MM.1S (cell line): ENCODE measurements around the gene IQGAP2.

ENCODE experiments used
- DNase-seq: peaks from one replicate; pipeline ENCODE4 v3.0.0-alpha.2; 2015
- H2AFZ ChIP-seq: fragments of 300-600 bp; sonication (generic); 2 replicates; pipeline ENCODE4 v1.6.0; 2016; ENCODE audit warnings: antibody characterized with exemption, low read length
- H3F3A ChIP-seq: fragments of 300-600 bp; sonication (generic); 2 replicates; pipeline ENCODE4 v1.6.1; 2016; ENCODE audit warnings: mild to moderate bottlenecking, antibody characterized with exemption, low read length, moderate library complexity, mixed read lengths; ENCODE audit not compliant: insufficient read depth
- H3K27ac ChIP-seq: fragments of 300-600 bp; sonication (generic); 2 replicates; pipeline ENCODE4 v1.5.1; 2016; ENCODE audit warnings: mild to moderate bottlenecking, low read length
- H3K27me3 ChIP-seq: fragments of 300-600 bp; sonication (generic); replicated peaks from 2 replicates; pipeline ENCODE4 v1.6.0; 2016; ENCODE audit warnings: low read length; ENCODE audit not compliant: insufficient read depth
- H3K36me3 ChIP-seq: fragments of 300-600 bp; sonication (generic); replicated peaks from 2 replicates; pipeline ENCODE4 v1.6.1; 2016; ENCODE audit warnings: mild to moderate bottlenecking, low read length, mixed read lengths; ENCODE audit not compliant: insufficient read depth
- H3K4me1 ChIP-seq: fragments of 300-600 bp; sonication (generic); 2 replicates; pipeline ENCODE4 v1.6.1; 2016; ENCODE audit warnings: low read length, mixed read lengths
- H3K4me2 ChIP-seq: fragments of 300-600 bp; sonication (generic); 2 replicates; pipeline ENCODE4 v1.6.0; 2016; ENCODE audit warnings: low read depth, low read length
- H3K4me3 ChIP-seq: fragments of 300-600 bp; sonication (generic); 2 replicates; pipeline ENCODE4 v1.5.1; 2016; ENCODE audit warnings: low read length, mixed read lengths
- H3K79me2 ChIP-seq: fragments of 300-600 bp; sonication (generic); 2 replicates; pipeline ENCODE4 v1.6.1; 2016; ENCODE audit warnings: mixed run types, low read length, mixed read lengths
- H3K9ac ChIP-seq: fragments of 300-600 bp; sonication (generic); 2 replicates; pipeline ENCODE4 v1.6.1; 2016; ENCODE audit warnings: low read length, mixed read lengths
- H3K9me2 ChIP-seq: fragments of 300-600 bp; sonication (generic); replicated peaks from 2 replicates; pipeline ENCODE4 v1.6.1; 2016; ENCODE audit warnings: mild to moderate bottlenecking, low read length, mixed read lengths; ENCODE audit not compliant: insufficient read depth
- H3K9me3 ChIP-seq: fragments of 300-600 bp; sonication (generic); replicated peaks from 2 replicates; pipeline ENCODE4 v1.6.1; 2016; ENCODE audit warnings: mild to moderate bottlenecking, low read length, mixed read lengths; ENCODE audit not compliant: insufficient read depth
- H4K20me1 ChIP-seq: fragments of 300-600 bp; sonication (generic); 2 replicates; pipeline ENCODE4 v1.6.1; 2016; ENCODE audit warnings: mild to moderate bottlenecking, low read length, moderate library complexity, mixed read lengths; ENCODE audit not compliant: insufficient read depth
- EZH2 ChIP-seq: fragments of 300-600 bp; sonication (generic); optimal IDR thresholded peaks from 2 replicates; pipeline ENCODE3; 2017; ENCODE audit warnings: low read depth, mild to moderate bottlenecking, antibody characterized with exemption, low read length, mixed read lengths
- EZH2phosphoT487 ChIP-seq: fragments of 300-600 bp; sonication (generic); IDR thresholded peaks from 2 replicates; pipeline ENCODE4 v1.6.1; 2018; ENCODE audit warnings: antibody characterized with exemption, low read length
- TF ChIP-seq, protein P1 (sequence below): fragments of 300-600 bp; sonication (generic); IDR thresholded peaks from 2 replicates; pipeline ENCODE4 v1.5.1; 2016; ENCODE audit warnings: antibody characterized with exemption, low read length, mixed read lengths

The IQGAP2 gene

DNA sequence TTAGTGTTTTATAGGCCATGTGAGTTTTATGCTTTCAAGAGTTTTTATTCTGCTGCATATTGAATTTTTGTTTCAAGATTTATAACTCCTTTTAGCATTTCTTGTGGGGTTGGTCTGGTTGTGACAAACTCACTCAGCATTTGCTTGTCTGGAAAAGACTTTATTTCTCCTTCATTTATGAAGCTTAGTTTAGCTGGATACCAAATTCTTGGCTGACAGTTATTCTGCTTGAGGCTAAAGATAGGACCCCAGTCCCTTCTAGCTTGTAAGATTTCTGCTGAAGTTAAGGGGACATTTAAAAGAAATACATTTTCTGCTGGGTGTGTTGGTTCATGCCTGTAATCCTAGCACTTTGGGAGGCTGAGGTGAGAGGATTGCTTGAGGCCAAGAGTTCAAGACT, 36.8 kb downstream of the IQGAP2 start:
- no peak overlapping the region for H2AFZ ChIP-seq
- no peak overlapping the region for H3K9ac ChIP-seq
- no peaks in the 10 kb centered on the region for H3K4me1 ChIP-seq
- no peaks in the 10 kb centered on the region for H3K27me3 ChIP-seq
- H3K9me3 ChIP-seq, result no peaks in the 10 kb centered on the region
- TF ChIP-seq EZH2phosphoT487, result no peak
- TF ChIP-seq, protein P1, sequence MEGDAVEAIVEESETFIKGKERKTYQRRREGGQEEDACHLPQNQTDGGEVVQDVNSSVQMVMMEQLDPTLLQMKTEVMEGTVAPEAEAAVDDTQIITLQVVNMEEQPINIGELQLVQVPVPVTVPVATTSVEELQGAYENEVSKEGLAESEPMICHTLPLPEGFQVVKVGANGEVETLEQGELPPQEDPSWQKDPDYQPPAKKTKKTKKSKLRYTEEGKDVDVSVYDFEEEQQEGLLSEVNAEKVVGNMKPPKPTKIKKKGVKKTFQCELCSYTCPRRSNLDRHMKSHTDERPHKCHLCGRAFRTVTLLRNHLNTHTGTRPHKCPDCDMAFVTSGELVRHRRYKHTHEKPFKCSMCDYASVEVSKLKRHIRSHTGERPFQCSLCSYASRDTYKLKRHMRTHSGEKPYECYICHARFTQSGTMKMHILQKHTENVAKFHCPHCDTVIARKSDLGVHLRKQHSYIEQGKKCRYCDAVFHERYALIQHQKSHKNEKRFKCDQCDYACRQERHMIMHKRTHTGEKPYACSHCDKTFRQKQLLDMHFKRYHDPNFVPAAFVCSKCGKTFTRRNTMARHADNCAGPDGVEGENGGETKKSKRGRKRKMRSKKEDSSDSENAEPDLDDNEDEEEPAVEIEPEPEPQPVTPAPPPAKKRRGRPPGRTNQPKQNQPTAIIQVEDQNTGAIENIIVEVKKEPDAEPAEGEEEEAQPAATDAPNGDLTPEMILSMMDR, result no peak
- TF ChIP-seq EZH2, result no peak
- no peak overlapping the region for H3K4me2 ChIP-seq
- H3K9me2 ChIP-seq, result no peaks in the 10 kb centered on the region
- H3K27ac ChIP-seq, result no peak overlapping the region
- 0 out of 2 replicates have a peak, but pooled peaks cover 4% of the 10 kb centered on the region for H3K36me3 ChIP-seq
- H4K20me1 ChIP-seq, result no peaks in the 10 kb centered on the region
- no peaks in the 10 kb centered on the region for H3F3A ChIP-seq
- no peak for DNase-seq
- H3K4me3 ChIP-seq, result no peak overlapping the region
- peaks cover 73% of the 10 kb centered on the region for H3K79me2 ChIP-seq

DNA sequence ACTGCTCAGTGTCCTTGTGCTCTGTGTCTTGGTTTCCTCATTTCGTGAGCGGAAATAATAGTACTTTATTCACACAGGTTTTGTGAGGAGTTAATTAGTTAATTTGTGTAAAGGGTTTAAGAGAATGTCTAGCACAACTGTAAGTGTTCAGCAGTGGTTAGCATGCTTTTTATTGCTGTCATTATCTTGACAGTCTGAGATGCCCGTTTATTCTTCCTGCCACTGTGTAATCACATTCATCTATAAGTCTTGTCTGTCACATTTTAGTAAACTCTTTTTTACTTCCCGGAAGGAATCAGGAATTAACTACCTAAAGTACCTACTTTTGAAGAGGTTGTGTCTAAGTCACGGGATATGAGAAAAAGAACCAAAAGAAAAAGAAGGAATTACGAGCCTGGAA, 38.0 kb downstream of the IQGAP2 start:
- no peaks in the 10 kb centered on the region for H3K27me3 ChIP-seq
- no peak overlapping the region for H3K9ac ChIP-seq
- no peaks in the 10 kb centered on the region for H3K9me2 ChIP-seq
- peaks cover 71% of the 10 kb centered on the region for H3K79me2 ChIP-seq
- H3K9me3 ChIP-seq, result no peaks in the 10 kb centered on the region
- no peaks in the 10 kb centered on the region for H3F3A ChIP-seq
- no peak overlapping the region for H3K27ac ChIP-seq
- 0 out of 2 replicates have a peak, but pooled peaks cover 8% of the 10 kb centered on the region for H3K36me3 ChIP-seq
- H3K4me1 ChIP-seq, result no peaks in the 10 kb centered on the region
- no peak for TF ChIP-seq EZH2phosphoT487
- no peak overlapping the region for H2AFZ ChIP-seq
- no peaks in the 10 kb centered on the region for H4K20me1 ChIP-seq
- no peak overlapping the region for H3K4me3 ChIP-seq
- no peak overlapping the region for H3K4me2 ChIP-seq
- DNase-seq, result no peak

DNA sequence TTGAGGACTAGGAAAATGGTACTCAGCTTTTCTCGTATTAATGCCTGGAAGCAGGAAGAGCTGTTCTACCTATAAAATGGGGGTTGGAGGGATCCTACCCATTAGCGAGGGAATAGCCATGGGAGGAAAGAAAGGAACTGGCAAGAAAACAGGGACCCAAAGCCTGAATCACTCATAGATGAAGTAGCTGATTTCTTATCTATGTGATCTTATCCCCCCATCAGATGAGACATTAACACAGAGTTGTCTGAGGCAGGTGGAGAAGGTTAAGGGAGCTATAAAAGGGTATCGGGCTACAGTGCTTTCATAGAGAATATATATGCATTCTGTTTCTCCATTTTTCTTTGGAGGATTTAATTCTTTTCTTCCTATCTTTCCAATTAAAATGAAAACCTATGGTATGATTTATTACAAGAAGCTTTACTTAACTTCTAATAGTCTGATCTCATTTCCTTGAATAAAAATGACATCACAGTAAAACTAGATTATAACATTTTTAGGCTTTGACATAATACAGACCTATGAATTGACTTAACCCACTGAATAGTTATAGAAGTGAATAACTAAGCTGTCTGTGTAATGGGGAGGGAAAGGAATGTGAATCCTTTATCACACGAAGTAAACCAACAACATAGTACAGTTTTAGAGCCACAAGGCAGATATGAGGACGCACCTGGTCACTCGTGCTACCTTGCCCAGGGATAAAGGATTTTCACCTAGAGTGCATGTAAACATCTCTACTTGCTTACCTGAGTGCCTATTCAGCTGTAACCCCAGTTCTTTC, 39.0 kb downstream of the IQGAP2 start:
- H3K79me2 ChIP-seq, result peaks cover 72% of the 10 kb centered on the region
- no peaks in the 10 kb centered on the region for H3K4me1 ChIP-seq
- H3K4me3 ChIP-seq, result no peak overlapping the region
- H3K4me2 ChIP-seq, result no peak overlapping the region
- no peaks in the 10 kb centered on the region for H3F3A ChIP-seq
- TF ChIP-seq EZH2 (no peak), EZH2phosphoT487 (no peak)
- TF ChIP-seq, protein P1, result no peak
- H3K9me2 ChIP-seq, result no peaks in the 10 kb centered on the region
- H2AFZ ChIP-seq, result no peak overlapping the region
- no peak overlapping the region for H3K9ac ChIP-seq
- 0 out of 2 replicates have a peak, but pooled peaks cover 8% of the 10 kb centered on the region for H3K36me3 ChIP-seq
- H4K20me1 ChIP-seq, result no peaks in the 10 kb centered on the region
- H3K9me3 ChIP-seq, result no peaks in the 10 kb centered on the region
- H3K27me3 ChIP-seq, result no peaks in the 10 kb centered on the region
- DNase-seq, result no peak
- no peak overlapping the region for H3K27ac ChIP-seq
